Prostate gland (tissue), 2 donors: Measurements from ENCODE around the gene HEBP2. TPM values are rescaled to one million over a fixed set of nuclear protein-coding genes. Genes with fewer than 3 reads are reported as not detected.

Experiments used
- DNase-seq: peaks from one replicate; pipeline ENCODE4 v3.0.0-alpha.2; 2019; ENCODE audit warnings: low spot score
- H3K27ac ChIP-seq, 2 donors: fragments of 200-600 bp; sonication (generic); 2 replicates each; pipeline ENCODE4 v1.5.1; 2017 to 2019
- H3K27me3 ChIP-seq: fragments of 200-600 bp; sonication (generic); replicated peaks from 2 replicates; pipeline ENCODE4 v1.5.1; 2019; ENCODE audit not compliant: insufficient read depth
- H3K36me3 ChIP-seq, 2 donors: fragments of 200-600 bp; sonication (generic); 1 replicate in 1 of 2; 2 replicates in 1 of 2; pipeline versions ENCODE4 v1.5.1 to v1.8.1; 2017 to 2019
- H3K4me1 ChIP-seq: fragments of 200-600 bp; sonication (generic); replicated peaks from 2 replicates; pipeline ENCODE4 v1.5.1; 2019
- H3K4me3 ChIP-seq, 2 donors: fragments of 200-600 bp; sonication (generic); 2 replicates each; pipeline ENCODE4 v1.5.1; 2017 to 2019
- H3K9me3 ChIP-seq: fragments of 200-600 bp; sonication (generic); 2 replicates; pipeline ENCODE4 v1.5.1; 2017
- CTCF ChIP-seq, 4 experiments: fragments of 200-600 bp in 2 of 4; fragments of 450-650 bp in 2 of 4; sonication (generic) in 2 of 4; IDR thresholded peaks; 1 replicate in 3 of 4; 2 replicates in 1 of 4; pipeline ENCODE4 v1.5.1; 2016 to 2019; ENCODE audit warnings: antibody characterized with exemption in 4 of 4, mild to moderate bottlenecking in 2 of 4, moderate library complexity in 2 of 4
- POLR2A ChIP-seq: fragments of 450-650 bp; IDR thresholded peaks from one replicate; pipeline ENCODE4 v1.6.1; 2016; ENCODE audit warnings: antibody characterized with exemption, mild to moderate bottlenecking
- POLR2AphosphoS5 ChIP-seq: sonication (generic); formaldehyde crosslinking; IDR thresholded peaks from one replicate; pipeline ENCODE4 v1.6.1; 2017; ENCODE audit warnings: antibody characterized with exemption
- WGBS: methylation state at CpG from one replicate; pipeline ENCODE4 v1.1.5; 2018; 5-methylcytosine and 5-hydroxymethylcytosine counted together
- intact Hi-C: fragments of 100-400 bp; cut with DNase I; formaldehyde crosslinking; loops from one replicate; pipeline ENCODE4 v1.14.2; 2022
- total RNA-seq, 2 donors: library from RNA; depleted of rRNA; stranded (reverse); fragments of >200 nt; gene quantifications; one replicate each; pipeline ENCODE4 v1.1.0, GENCODE V29; 2016

Gene HEBP2
- total RNA-seq, 2 donors from 2014 or later = 95.4 to 187 TPM

GRCh38 chr6:138397128-138398122 is 6.6 kb upstream of the HEBP2 start:
- no peaks in the 10 kb centered on the region for H3K9me3 ChIP-seq
- no peak for TF ChIP-seq CTCF (IDR thresholded peaks at IDR 0.05)
- no peak for TF ChIP-seq POLR2AphosphoS5
- TF ChIP-seq POLR2A = no peak
- 78% methylated on average over 8 of the region's 8 CpGs for WGBS
- H3K27ac ChIP-seq = no peak overlapping the region
- no peaks in the 10 kb centered on the region for H3K36me3 ChIP-seq
- DNase-seq = no peak
- no peak overlapping the region for H3K4me3 ChIP-seq
- no peaks in the 10 kb centered on the region for H3K4me1 ChIP-seq
- intact Hi-C loops = no loop called here
- no peaks in the 10 kb centered on the region for H3K27me3 ChIP-seq

- no peak for DNase-seq
- no peaks in the 10 kb centered on the region for H3K27me3 ChIP-seq
- intact Hi-C loops = loop anchor here (10.0 kb wide), 1 partner anchor 286 kb away; no protein-coding TSS in a partner anchor
- no peak for TF ChIP-seq POLR2AphosphoS5
- no peak for TF ChIP-seq CTCF (IDR thresholded peaks at IDR 0.05)
- no peak for TF ChIP-seq POLR2A
- H3K4me1 ChIP-seq = no peaks in the 10 kb centered on the region
- peak overlapping the region; percentile 29 to 65 for H3K27ac ChIP-seq
- H3K36me3 ChIP-seq = no peaks in the 10 kb centered on the region
- H3K9me3 ChIP-seq = no peaks in the 10 kb centered on the region
- no peak overlapping the region for H3K4me3 ChIP-seq
- 91% methylated on average over 3 of the region's 3 CpGs for WGBS
Observed at GRCh38 chr6:138400326-138400725, 3.7 kb upstream of the HEBP2 start.

- H3K27me3 ChIP-seq = no peaks in the 10 kb centered on the region
- no peak overlapping the region for H3K4me3 ChIP-seq
- no peaks in the 10 kb centered on the region for H3K9me3 ChIP-seq
- intact Hi-C loops = loop anchor here (10.0 kb wide), 1 partner anchor 287 kb away; no protein-coding TSS in a partner anchor
- TF ChIP-seq POLR2AphosphoS5 = no peak
- DNase-seq = no peak
- no peaks in the 10 kb centered on the region for H3K4me1 ChIP-seq
- 93% methylated on average over 14 of the region's 14 CpGs for whole genome bisulfite sequencing
- peak overlapping the region; percentile 65 to 96 for H3K27ac ChIP-seq
- peaks cover under 1 to 1% of the 10 kb centered on the region in 2 donors for H3K36me3 ChIP-seq
Observed at GRCh38 chr6:138401960-138402837, 1.8 kb upstream of the HEBP2 start.

- no peak overlapping the region for H3K4me3 ChIP-seq
- TF ChIP-seq POLR2AphosphoS5 (no peak), POLR2A (no peak), CTCF (IDR thresholded peaks at IDR 0.05) (no peak)
- H3K27me3 ChIP-seq = no peaks in the 10 kb centered on the region
- peaks cover 2% of the 10 kb centered on the region for H3K4me1 ChIP-seq
- peaks cover 7% of the 10 kb centered on the region in 2 donors for H3K36me3 ChIP-seq
- intact Hi-C loops = loop anchor here (10.0 kb wide), 1 partner anchor 288 kb away; no protein-coding TSS in a partner anchor
- peak overlapping the region; percentile 96 to 99 for H3K27ac ChIP-seq
- H3K9me3 ChIP-seq = no peaks in the 10 kb centered on the region
- 93% methylated on average over 8 of the region's 8 CpGs for WGBS
- DNase-seq = no peak
Observed at GRCh38 chr6:138402838-138403187, 1.2 kb upstream of the HEBP2 start.

GRCh38 chr6:138403324-138403800 is 661 bp upstream of the HEBP2 start:
- Histone ChIP-seq H3K27me3 (no peaks in the 10 kb centered on the region), H3K9me3 (no peaks in the 10 kb centered on the region), H3K4me1 (peaks cover 2% of the 10 kb centered on the region), H3K27ac (peak overlapping the region; percentile 96 to 99), H3K36me3 (peaks cover 7 to 8% of the 10 kb centered on the region in 2 donors), H3K4me3 (peak overlapping the region; percentile 75 to 94)
- 0% methylated on average over 4 of the region's 30 CpGs for WGBS
- TF ChIP-seq POLR2A (no peak), POLR2AphosphoS5 (no peak), CTCF (IDR thresholded peaks at IDR 0.05) (no peak)
- intact Hi-C loops = loop anchor here (10.0 kb wide), 1 partner anchor 289 kb away; no protein-coding TSS in a partner anchor
- DNase-seq = no peak
